Activated CD4-positive, CD25-positive, alpha-beta regulatory T cell treated with anti-CD3 and anti-CD28 coated beads, Interleukin-2, amount 50 U/mL, for 16 hours (primary cell): ENCODE results near the gene CORT.
"Not testable (repeated sequence)": the region's sequence is repeated elsewhere in the genome, so short reads cannot be mapped to it uniquely, and the experiment has no call there.

Experiments used
- DNase-seq: peaks from one replicate; pipeline ENCODE4 v3.0.0-alpha.2; 2020; ENCODE audit warnings: low read depth, low spot score

CORT gene

GRCh38 chr1:10449751-10450150 lies at the start of gene CORT:
Gene CORT (plus strand): TSS chr1:10450031. CDS start chr1:10450224, 193 bp downstream.
- DNase-seq: no peak

- DNase-seq: no peak
Measured at GRCh38 chr1:10401281-10401680, 48.5 kb upstream of the CORT start.

GRCh38 chr1:10402729-10403274 lies 47.0 kb upstream of the CORT start:
- no peak for DNase-seq

DNA sequence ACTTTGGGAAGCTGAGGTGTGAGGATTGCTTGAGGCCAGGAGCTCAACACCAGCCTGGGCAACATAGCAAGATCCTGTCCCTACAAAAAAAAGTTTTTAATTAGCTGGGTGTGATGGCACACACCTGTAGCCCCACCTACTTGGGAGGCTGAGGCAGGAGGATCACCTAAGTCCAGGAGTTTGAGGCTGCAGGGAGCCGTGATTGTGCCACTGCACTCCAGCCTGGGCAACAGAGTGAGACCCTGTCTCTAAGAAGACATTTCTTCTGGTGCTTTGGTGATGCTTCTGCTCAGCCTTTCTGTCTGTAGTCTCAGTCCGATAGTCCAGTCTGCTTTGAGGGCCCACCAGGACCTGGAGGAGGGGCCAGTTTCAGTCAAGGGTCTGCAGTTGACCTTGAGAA lies 42.6 kb upstream of the CORT start:
- DNase-seq: no peak

- no peak for DNase-seq
Measured at GRCh38 chr1:10415211-10415930, 34.5 kb upstream of the CORT start.

DNA sequence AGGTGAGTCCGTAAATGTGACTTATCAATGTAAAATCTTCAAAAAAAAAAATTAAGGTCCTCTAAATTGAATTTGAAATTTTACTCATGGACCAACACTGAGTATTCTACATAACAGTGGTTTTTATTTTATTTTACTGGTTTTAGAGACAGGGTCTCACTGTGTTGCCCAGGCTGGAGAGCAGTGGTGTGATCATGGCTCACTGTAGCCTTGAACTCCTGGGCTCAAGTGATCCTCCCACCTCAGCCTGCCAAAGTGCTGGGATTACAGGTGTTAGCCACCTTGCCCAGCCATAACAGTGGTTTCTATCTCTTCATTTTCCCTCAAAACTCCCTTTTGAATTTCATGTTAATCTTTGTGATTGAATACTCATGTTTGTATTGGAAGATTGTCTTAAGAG lies 33.9 kb upstream of the CORT start:
- not testable (repeated sequence) for DNase-seq

GRCh38 chr1:10418741-10419140 lies 31.1 kb upstream of the CORT start:
- DNase-seq: not testable (repeated sequence)

DNA sequence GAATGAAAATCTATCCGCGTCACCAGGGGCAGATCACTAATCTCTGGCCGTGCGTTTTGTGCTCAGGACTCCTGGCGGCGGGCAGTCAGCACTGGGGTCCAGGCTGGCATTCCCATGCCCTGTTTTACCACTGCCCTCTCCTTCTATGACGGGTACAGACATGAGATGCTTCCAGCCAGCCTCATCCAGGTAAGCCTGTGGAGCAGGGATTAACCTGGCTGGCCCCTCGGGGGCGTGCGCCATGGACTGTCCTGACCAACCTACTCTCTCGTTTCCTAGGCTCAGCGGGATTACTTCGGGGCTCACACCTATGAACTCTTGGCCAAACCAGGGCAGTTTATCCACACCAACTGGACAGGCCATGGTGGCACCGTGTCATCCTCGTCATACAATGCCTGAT lies 30.5 kb upstream of the CORT start:
- no peak for DNase-seq

- DNase-seq: no peak
Measured at GRCh38 chr1:10421637-10422036, 28.2 kb upstream of the CORT start.

DNA sequence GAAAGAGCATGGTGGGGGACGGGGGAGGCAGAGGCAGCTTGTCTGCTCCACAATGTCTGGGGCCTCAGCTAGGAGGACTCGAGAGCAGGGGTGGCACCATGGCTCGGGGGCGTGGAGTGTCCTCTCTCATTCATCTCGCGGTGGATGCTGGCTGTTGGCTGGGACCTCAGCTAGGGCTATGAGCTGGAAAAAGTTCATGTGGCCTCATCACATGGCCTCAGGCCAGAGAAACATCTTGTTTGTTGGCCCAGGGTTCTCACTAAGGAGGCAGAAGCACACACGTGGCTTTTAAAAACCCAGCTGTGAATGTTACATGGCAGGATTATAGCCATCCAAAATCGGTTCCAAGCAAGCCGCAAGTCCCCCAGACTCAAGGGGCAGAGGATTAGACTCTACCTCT lies 25.8 kb upstream of the CORT start:
- DNase-seq: no peak

DNA sequence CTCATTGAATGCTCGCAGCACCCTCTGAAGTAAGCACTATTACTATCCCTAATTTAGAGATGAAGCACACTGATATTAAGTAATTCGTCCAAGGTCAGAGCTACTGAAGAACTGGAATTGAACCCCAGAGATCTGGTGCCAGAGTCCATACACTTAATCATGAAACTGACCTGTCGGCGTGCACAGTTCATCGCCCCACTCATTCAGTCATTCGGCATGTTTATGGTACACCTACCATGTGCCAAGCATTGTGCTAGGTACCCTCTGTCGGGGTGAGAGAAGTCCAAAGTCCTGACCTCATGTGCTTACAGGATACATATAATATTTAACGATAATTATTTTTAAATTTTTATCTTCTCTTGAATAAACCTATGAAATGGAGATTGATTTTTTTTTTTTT lies 25.2 kb upstream of the CORT start:
- no peak for DNase-seq

DNA sequence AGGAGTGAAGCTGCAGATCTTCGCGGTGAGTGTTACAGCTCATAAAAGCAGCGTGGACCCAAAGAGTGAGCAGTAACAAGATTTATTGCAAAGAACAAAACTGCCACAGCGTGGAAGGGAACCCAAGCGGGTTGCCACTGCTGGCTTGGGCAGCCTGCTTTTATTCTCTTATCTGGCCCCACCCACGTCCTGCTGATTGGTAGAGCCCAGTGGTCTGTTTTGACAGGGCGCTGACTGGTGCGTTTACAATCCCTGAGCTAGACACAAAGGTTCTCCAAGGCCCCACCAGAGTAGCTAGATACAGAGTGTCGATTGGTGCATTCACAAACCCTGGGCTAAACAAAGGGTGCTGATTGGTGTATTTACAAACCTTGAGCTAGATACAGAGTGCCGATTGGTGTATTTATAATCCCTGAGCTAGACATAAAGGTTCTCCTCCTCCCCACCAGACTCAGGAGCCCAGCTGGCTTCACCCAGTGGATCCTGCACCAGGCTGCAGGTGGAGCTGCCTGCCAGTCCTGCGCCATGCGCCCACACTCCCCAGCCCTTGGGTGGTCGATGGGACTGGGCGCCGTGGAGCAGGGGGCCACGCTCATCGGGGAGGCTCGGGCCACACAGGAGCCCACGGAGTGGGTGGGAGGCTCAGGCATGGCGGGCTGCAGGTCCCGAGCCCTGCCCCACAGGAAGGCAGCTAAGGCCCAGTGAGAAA lies 23.9 kb upstream of the CORT start:
- DNase-seq: not testable (repeated sequence)

- DNase-seq: not testable (repeated sequence)
Measured at GRCh38 chr1:10426535-10426848, 23.3 kb upstream of the CORT start.

DNA sequence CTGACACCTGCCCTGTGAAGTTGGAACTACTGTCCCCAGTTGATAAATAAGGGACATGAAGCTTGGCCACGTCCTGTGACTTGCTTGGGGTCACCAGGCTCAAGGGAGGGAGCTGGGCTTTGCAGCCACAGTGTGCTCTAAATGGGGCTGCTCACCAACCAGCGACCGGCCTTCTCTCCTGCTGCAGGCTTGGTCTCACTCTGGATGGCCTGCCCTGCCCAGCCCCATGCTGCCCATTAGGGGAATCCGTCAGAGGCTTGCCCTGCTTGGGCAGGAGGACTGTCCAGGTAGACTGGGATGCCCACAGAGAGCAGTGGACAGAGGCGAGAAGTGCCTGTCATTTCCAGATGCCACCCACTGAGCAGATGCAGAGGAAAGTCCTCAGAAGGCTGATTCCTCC lies 20.8 kb upstream of the CORT start:
- no peak for DNase-seq

- no peak for DNase-seq
Measured at GRCh38 chr1:10429868-10430215, 20.0 kb upstream of the CORT start.

DNA sequence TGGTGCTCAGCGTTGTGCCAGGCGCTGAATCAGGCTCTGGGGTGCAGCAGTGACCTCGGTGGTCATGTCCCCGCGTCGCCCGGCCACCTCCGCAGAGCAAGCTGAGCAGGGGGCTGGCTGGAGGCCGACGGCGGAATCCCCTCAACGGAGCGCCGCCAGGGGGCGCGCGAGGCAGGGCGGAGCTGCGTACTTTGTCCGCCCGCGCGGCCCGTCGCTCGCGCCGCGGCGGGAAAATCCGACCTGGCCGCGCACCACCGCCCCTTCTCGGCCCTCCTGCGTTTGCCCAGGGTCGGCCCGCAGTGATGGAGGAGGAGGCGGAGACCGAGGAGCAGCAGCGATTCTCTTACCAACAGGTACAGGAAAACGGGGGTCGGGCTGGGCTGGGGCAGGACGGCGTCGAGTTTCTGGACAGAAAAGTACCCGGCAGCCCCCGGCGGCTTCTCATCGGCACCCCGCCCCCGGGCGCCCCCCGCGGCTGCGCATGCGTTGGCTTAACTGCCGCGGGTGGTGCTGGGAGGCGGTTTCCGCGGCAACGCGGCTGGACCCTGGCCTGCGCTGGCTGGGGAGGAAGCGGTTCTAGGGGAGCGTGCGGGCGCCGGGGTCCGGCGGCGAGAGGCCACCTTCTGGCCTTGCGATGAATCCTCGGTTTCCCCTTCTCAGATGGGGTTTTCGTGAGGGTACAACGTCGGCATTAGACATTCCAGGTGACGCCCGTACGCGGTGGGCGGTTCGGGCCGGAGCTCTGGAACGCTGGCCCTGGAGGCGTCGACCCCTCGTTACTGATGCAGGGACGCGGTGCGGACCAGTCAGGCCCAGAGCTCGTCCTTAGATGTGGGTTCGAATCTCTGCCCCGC lies 19.4 kb upstream of the CORT start, which contains the start of gene CENPS:
CENPS (plus strand) TSS at position 218 of the 854 bp plus-strand sequence; CDS start at position 303, 85 bp downstream.
- peak; percentile 81 for DNase-seq

DNA sequence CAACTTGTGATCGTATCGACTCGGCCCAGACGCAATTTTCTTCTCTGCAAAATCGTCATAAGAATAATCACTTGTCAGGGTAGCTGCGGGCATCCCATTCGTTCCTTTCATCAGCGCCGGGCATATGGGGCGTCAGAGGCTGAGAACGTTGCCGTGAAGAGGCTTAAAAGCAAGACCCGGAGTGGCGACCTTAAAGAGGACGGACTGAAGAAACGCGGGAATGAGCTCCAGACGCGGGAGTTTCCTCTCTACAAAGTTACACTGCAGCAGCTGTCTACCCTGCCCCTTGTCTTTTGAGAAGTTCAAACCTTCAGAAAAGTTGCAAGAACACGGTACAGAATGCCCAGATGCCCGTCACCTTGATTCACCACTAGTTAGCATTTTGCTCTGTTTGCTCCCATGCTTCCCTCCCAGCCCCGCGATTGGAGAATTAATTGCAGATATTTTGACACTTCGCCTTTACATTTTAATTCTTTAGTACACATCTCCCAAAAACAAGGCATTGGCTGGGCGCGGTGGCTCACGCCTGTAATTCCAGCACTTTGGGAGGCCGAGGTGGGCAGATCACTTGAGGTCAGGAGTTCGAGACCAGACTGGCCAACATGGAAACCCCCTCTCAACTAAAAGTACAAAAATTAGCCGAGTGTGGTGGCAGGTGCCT lies 18.6 kb upstream of the CORT start:
- DNase-seq: no peak

DNA sequence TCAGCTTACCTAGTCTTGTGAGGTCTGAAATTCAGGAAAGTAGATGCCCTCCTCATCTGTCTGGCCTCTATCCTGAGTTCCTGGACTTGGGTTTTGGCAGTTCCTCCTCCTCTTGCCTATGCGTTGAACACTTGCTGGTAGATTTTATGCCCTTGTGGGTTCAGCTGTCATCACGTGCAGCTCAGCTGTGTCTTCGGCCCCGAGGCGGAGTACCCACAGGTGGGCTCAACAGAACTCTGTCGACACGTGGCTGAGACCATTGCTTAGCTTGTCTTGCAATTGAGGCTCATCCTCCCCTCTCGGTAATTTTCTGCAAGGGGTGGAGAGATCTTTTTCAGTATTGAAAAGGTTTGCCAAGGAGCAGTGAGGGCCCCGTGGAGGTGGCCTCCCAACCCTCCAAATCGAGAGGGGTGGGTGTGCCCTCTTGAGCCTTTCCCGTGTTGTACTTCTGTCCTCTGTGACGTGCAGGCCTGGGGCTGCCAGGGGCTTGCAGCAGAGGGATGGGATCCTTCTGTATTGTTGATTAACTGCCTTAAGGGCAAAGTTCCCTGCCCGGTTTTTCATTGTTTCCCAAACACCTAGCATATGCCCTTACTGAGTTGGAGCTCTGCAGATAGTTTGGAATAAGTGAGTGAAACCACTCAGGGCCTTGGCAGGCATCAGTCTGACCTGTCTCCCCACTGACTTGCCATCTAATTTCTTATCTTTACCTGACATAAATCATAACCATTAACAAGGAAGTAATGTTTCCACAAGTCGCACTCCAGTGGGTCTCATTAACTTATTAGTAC lies 16.7 kb upstream of the CORT start:
- DNase-seq: no peak

- DNase-seq: no peak
Measured at GRCh38 chr1:10433790-10434189, 16.0 kb upstream of the CORT start.

DNA sequence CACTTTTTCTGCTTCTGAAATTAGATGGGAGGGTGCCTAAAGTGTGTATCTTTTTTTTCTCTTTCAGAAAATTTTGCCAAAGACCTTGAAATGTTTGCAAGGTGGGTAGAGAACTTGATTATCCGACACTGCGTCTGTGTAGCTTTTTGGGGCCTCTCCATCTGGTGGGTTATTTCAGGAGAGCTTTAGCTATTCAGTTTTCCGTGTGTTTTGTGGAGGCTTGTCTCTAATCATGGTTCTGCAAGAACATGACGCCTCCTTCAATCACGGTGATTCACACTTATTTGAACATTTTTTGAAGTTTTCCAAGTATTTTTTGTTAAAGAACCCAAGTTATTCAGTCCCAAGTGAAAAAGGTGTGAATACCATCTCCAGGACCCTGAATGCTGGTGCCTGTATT lies 15.2 kb upstream of the CORT start:
- DNase-seq: no peak

DNA sequence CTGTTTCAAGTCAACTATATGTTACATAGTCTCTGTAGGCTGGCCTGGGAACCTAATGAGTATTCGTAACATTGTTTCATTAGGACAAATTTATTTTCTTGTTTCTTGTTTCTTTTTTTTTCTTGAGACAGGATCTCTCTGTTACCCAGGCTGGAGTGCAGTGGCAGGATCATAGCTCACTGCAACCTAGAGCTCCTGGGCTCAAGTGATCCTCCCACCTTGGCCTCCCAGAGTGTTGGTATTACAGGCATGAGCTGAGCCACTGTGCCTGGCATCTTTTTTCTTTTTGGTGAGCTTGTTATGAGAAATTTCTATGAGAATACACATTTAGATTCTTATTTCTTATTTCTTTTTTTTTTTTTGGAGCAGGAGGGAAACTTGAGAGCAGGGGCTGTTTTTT lies 12.8 kb upstream of the CORT start:
- no peak for DNase-seq
